Measurements from ENCODE around the gene USP54.
"Not testable (repeated sequence)": the region's sequence is repeated elsewhere in the genome, so short reads cannot be mapped to it uniquely, and the experiment has no call there.

Gene USP54

DNA sequence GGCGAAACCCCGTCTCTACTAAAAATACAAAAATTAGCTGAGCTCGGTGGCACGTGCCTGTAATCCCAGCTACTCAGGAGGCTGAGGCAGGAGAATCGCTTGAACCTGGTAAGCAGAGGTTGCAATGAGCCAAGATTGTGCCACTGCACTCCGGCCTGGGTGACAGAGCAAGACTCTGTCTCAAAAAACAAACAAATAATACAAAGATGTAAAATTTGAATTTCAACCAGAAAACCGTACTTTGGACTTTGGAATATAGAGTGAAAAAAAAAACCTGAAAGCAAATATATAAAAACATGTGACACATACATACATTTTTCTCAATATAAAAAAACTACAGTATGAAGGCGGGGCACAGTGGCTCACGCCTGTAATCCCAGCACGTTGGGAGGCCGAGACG, 29.8 kb upstream of the USP54 start:
- H3K9ac ChIP-seq (ENCODE audit: low read length); H3K36me3 ChIP-seq (ENCODE audit: control insufficient read depth, insufficient read depth, low read length, severe bottlenecking); H3K4me3 ChIP-seq (ENCODE audit: low read length); H3K4me1 ChIP-seq (ENCODE audit: control insufficient read depth, insufficient read depth, low read length); H3K9me3 ChIP-seq (ENCODE audit: control insufficient read depth, low read length); DNase-seq (ENCODE audit: low read depth); H3K27me3 ChIP-seq (replicated peaks; ENCODE audit: control insufficient read depth, insufficient read depth, low read length): not testable (repeated sequence)

- not testable (repeated sequence) for H3K4me1 ChIP-seq (ENCODE audit: control insufficient read depth, insufficient read depth, low read length); H3K9ac ChIP-seq (ENCODE audit: low read length); H3K36me3 ChIP-seq (ENCODE audit: control insufficient read depth, insufficient read depth, low read length, severe bottlenecking); H3K27me3 ChIP-seq (replicated peaks; ENCODE audit: control insufficient read depth, insufficient read depth, low read length); H3K4me3 ChIP-seq (ENCODE audit: low read length); H3K9me3 ChIP-seq (ENCODE audit: control insufficient read depth, low read length); DNase-seq (ENCODE audit: low read depth)
These were observed 26.0 kb upstream of the USP54 start for GRCh38 chr10:73617143-73617542.

- Histone ChIP-seq H3K27me3 (replicated peaks; ENCODE audit: control insufficient read depth, insufficient read depth, low read length) (no peaks in the 10 kb centered on the region), H3K36me3 (ENCODE audit: control insufficient read depth, insufficient read depth, low read length, severe bottlenecking) (no peaks in the 10 kb centered on the region), H3K4me3 (ENCODE audit: low read length) (no peak overlapping the region), H3K4me1 (ENCODE audit: control insufficient read depth, insufficient read depth, low read length) (no peaks in the 10 kb centered on the region), H3K9ac (ENCODE audit: low read length) (no peak overlapping the region), H3K9me3 (ENCODE audit: control insufficient read depth, low read length) (no peaks in the 10 kb centered on the region)
- no peak for DNase-seq (ENCODE audit: low read depth)
These were observed 23.6 kb upstream of the USP54 start for GRCh38 chr10:73614720-73615119.

GRCh38 chr10:73609116-73609515, 18.0 kb upstream of the USP54 start:
- Histone ChIP-seq H3K9ac (ENCODE audit: low read length) (no peak overlapping the region), H3K4me1 (ENCODE audit: control insufficient read depth, insufficient read depth, low read length) (no peaks in the 10 kb centered on the region), H3K4me3 (ENCODE audit: low read length) (no peak overlapping the region), H3K9me3 (ENCODE audit: control insufficient read depth, low read length) (no peaks in the 10 kb centered on the region), H3K27me3 (replicated peaks; ENCODE audit: control insufficient read depth, insufficient read depth, low read length) (no peaks in the 10 kb centered on the region), H3K36me3 (ENCODE audit: control insufficient read depth, insufficient read depth, low read length, severe bottlenecking) (no peaks in the 10 kb centered on the region)
- no peak for DNase-seq (ENCODE audit: low read depth)

- Histone ChIP-seq H3K36me3 (ENCODE audit: control insufficient read depth, insufficient read depth, low read length, severe bottlenecking) (no peaks in the 10 kb centered on the region), H3K9ac (ENCODE audit: low read length) (no peak overlapping the region), H3K27me3 (replicated peaks; ENCODE audit: control insufficient read depth, insufficient read depth, low read length) (no peaks in the 10 kb centered on the region), H3K9me3 (ENCODE audit: control insufficient read depth, low read length) (no peaks in the 10 kb centered on the region), H3K4me1 (ENCODE audit: control insufficient read depth, insufficient read depth, low read length) (no peaks in the 10 kb centered on the region), H3K4me3 (ENCODE audit: low read length) (no peak overlapping the region)
- no peak for DNase-seq (ENCODE audit: low read depth)
These were observed 10.4 kb upstream of the USP54 start for GRCh38 chr10:73601486-73601921.

GRCh38 chr10:73597346-73597745, 6.2 kb upstream of the USP54 start:
- Histone ChIP-seq H3K9ac (ENCODE audit: low read length) (no peak overlapping the region), H3K36me3 (ENCODE audit: control insufficient read depth, insufficient read depth, low read length, severe bottlenecking) (no peaks in the 10 kb centered on the region), H3K4me3 (ENCODE audit: low read length) (no peak overlapping the region), H3K9me3 (ENCODE audit: control insufficient read depth, low read length) (no peaks in the 10 kb centered on the region), H3K27me3 (replicated peaks; ENCODE audit: control insufficient read depth, insufficient read depth, low read length) (no peaks in the 10 kb centered on the region), H3K4me1 (ENCODE audit: control insufficient read depth, insufficient read depth, low read length) (no peaks in the 10 kb centered on the region)
- no peak for DNase-seq (ENCODE audit: low read depth)

DNA sequence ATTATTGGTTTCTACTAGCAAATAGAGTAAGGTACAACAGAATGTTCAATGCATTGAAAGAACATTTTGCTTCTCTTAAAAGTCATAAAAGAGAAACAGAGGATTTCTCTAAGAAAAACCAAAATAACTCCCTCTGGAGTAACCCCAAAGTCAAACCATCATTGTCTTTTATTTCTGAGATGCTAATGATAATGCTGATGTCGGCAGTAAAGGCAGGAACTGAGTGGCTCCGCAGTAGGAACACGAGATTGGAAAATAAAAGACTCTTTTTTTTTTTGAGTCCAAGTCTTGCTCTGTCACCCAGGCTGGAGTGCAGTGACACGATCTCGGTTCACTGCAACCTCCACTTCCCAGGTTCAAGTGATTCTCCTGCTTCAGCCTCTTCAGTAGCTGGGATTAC, 2.7 kb upstream of the USP54 start:
- H3K4me3 ChIP-seq (ENCODE audit: low read length) = no peak overlapping the region
- no peak overlapping the region for H3K9ac ChIP-seq (ENCODE audit: low read length)
- no peaks in the 10 kb centered on the region for H3K9me3 ChIP-seq (ENCODE audit: control insufficient read depth, low read length)
- H3K4me1 ChIP-seq (ENCODE audit: control insufficient read depth, insufficient read depth, low read length) = peaks cover 8% of the 10 kb centered on the region
- no peaks in the 10 kb centered on the region for H3K27me3 ChIP-seq (replicated peaks; ENCODE audit: control insufficient read depth, insufficient read depth, low read length)
- H3K36me3 ChIP-seq (ENCODE audit: control insufficient read depth, insufficient read depth, low read length, severe bottlenecking) = no peaks in the 10 kb centered on the region
- DNase-seq (ENCODE audit: low read depth) = no peak

- H3K9ac ChIP-seq (ENCODE audit: low read length) = no peak overlapping the region
- H3K9me3 ChIP-seq (ENCODE audit: control insufficient read depth, low read length) = no peaks in the 10 kb centered on the region
- H3K4me3 ChIP-seq (ENCODE audit: low read length) = no peak overlapping the region
- peaks cover 13% of the 10 kb centered on the region for H3K4me1 ChIP-seq (ENCODE audit: control insufficient read depth, insufficient read depth, low read length)
- no peaks in the 10 kb centered on the region for H3K27me3 ChIP-seq (replicated peaks; ENCODE audit: control insufficient read depth, insufficient read depth, low read length)
- no peaks in the 10 kb centered on the region for H3K36me3 ChIP-seq (ENCODE audit: control insufficient read depth, insufficient read depth, low read length, severe bottlenecking)
- no peak for DNase-seq (ENCODE audit: low read depth)
These were observed 2.0 kb upstream of the USP54 start for GRCh38 chr10:73593110-73593509.

DNA sequence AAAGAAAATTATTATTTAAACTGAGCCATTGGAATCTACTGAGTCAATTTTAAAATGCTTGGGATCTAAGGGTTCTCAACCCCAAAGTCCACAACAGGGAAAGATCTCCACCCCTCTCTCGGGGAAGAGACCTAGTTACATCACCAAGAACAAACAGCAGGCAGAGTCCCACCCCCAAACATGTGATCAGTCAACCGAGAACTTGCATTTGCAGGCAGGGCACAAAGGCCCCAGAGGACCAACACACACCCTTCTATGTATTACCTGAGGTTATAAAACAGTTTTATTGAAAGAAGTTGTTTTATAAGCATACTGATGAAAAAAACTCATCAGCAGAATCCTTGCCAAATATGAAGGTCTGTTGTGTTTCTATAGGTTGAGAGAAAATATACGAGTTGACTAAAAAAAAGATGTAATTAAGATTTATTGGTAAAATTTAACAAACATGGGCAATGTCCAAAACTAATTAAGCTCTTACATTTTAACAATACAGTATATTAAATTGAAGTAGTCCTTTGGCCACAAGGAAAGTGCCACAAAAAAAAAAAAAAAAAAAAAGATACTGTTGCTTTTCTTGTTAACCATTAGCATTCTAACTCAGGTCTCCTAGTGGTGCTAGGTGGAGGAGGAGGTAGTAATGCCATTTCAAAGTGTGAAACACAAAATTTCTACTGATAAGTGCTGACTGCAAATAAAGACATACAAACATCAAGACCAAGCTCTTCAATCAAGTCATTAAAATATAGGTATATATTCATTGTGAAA, 975 bp upstream of the USP54 start:
- Histone ChIP-seq H3K9me3 (ENCODE audit: control insufficient read depth, low read length) (no peaks in the 10 kb centered on the region), H3K4me3 (ENCODE audit: low read length) (no peak overlapping the region), H3K27me3 (replicated peaks; ENCODE audit: control insufficient read depth, insufficient read depth, low read length) (no peaks in the 10 kb centered on the region), H3K36me3 (ENCODE audit: control insufficient read depth, insufficient read depth, low read length, severe bottlenecking) (no peaks in the 10 kb centered on the region), H3K4me1 (ENCODE audit: control insufficient read depth, insufficient read depth, low read length) (peaks cover 13% of the 10 kb centered on the region), H3K9ac (ENCODE audit: low read length) (no peak overlapping the region)
- DNase-seq (ENCODE audit: low read depth) = peak; percentile 44

DNA sequence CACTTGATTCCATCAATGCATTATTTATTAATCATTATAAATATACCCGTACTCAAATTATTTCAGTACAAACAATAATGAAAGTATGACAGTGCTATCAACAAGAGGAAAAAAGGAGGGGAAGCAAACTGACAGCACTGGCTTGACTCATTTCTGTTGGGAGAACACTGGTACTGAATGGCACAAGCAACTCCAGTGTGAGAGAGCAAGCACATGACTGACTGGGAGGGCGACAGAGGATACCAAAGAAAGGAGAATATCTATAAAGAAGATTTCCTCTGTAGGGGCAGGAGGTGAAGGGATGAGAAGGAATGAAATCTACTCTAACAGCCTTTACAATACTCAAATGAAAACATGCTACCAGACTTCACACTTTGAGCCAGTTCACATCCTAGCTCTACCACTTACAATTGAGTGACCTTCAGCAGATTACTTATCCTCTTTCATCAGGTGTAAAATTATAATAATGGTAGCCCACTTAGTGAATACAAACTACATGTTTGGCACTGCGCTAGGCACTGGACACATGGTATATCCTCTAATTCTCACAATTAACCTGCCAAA, 1.5 kb downstream of the USP54 start:
- no peak overlapping the region for H3K4me3 ChIP-seq (ENCODE audit: low read length)
- H3K27me3 ChIP-seq (replicated peaks; ENCODE audit: control insufficient read depth, insufficient read depth, low read length) = no peaks in the 10 kb centered on the region
- peaks cover 30% of the 10 kb centered on the region for H3K4me1 ChIP-seq (ENCODE audit: control insufficient read depth, insufficient read depth, low read length)
- H3K36me3 ChIP-seq (ENCODE audit: control insufficient read depth, insufficient read depth, low read length, severe bottlenecking) = no peaks in the 10 kb centered on the region
- no peak for DNase-seq (ENCODE audit: low read depth)
- H3K9ac ChIP-seq (ENCODE audit: low read length) = no peak overlapping the region
- no peaks in the 10 kb centered on the region for H3K9me3 ChIP-seq (ENCODE audit: control insufficient read depth, low read length)

GRCh38 chr10:73588656-73589055, 2.5 kb downstream of the USP54 start:
- H3K9me3 ChIP-seq (ENCODE audit: control insufficient read depth, low read length) = no peaks in the 10 kb centered on the region
- H3K27me3 ChIP-seq (replicated peaks; ENCODE audit: control insufficient read depth, insufficient read depth, low read length) = no peaks in the 10 kb centered on the region
- DNase-seq (ENCODE audit: low read depth) = peak; percentile 42

DNA sequence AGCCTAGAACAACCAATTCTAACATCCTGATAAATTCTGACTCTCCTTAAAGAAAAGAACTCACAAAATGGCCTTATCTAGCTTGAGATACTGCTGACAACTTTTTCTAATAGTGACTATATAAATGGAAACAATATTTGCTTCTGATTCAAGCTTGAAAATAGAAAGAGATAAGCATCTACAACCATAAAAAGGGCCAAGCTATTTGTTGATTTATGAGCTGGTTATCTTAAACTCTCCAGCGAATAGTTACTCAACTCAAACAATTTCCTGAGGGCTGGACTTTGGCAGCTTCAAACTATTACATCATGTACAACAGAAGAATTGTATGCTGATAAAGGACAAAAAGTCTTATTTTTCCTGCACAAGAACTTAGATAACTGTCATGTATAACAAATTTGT, 4.6 kb downstream of the USP54 start:
- DNase-seq (ENCODE audit: low read depth) = peak; percentile 83
- no peak overlapping the region for H3K9ac ChIP-seq (ENCODE audit: low read length)
- peaks cover 30% of the 10 kb centered on the region for H3K4me1 ChIP-seq (ENCODE audit: control insufficient read depth, insufficient read depth, low read length)
- no peaks in the 10 kb centered on the region for H3K9me3 ChIP-seq (ENCODE audit: control insufficient read depth, low read length)
- H3K36me3 ChIP-seq (ENCODE audit: control insufficient read depth, insufficient read depth, low read length, severe bottlenecking) = no peaks in the 10 kb centered on the region
- H3K4me3 ChIP-seq (ENCODE audit: low read length) = no peak overlapping the region
- H3K27me3 ChIP-seq (replicated peaks; ENCODE audit: control insufficient read depth, insufficient read depth, low read length) = no peaks in the 10 kb centered on the region

More at GRCh38 chr10:73588656-73589055, 2.5 kb downstream of the USP54 start:
- H3K4me1 ChIP-seq (ENCODE audit: control insufficient read depth, insufficient read depth, low read length) = peaks cover 30% of the 10 kb centered on the region
- H3K36me3 ChIP-seq (ENCODE audit: control insufficient read depth, insufficient read depth, low read length, severe bottlenecking) = no peaks in the 10 kb centered on the region
- no peak overlapping the region for H3K4me3 ChIP-seq (ENCODE audit: low read length)
- H3K9ac ChIP-seq (ENCODE audit: low read length) = no peak overlapping the region
